HT1080 (cell line): ENCODE data around the gene ST14. TPM values are rescaled to one million over a fixed set of nuclear protein-coding genes. Genes with fewer than 3 reads are reported as not detected.
"Not testable (repeated sequence)": the region's sequence is repeated elsewhere in the genome, so short reads cannot be mapped to it uniquely, and the experiment has no call there.

Experiments
- DNase-seq: peaks from one replicate; pipeline ENCODE4 v3.0.0-alpha.2; 2015; ENCODE audit warnings: low read depth
- total RNA-seq: library from RNA; depleted of rRNA; stranded (reverse); fragments of >200 nt; shearing (Covaris generic); gene quantifications from 2 replicates; pipeline ENCODE4 v1.2.3, GENCODE V29; 2014

The ST14 gene
- total RNA-seq, 1 experiment from 2014 or later = 0.31 TPM

- DNase-seq = peak; percentile 48
These were observed 4.0 kb downstream of the ST14 start for GRCh38 chr11:130163346-130164220.

GRCh38 chr11:130164221-130164570, 4.6 kb downstream of the ST14 start:
- no peak for DNase-seq

GRCh38 chr11:130165601-130166456, 6.2 kb downstream of the ST14 start:
- DNase-seq = no peak

- peak; percentile 96 for DNase-seq
These were observed 6.8 kb downstream of the ST14 start for GRCh38 chr11:130166457-130166784.

- DNase-seq = no peak
These were observed 7.6 kb downstream of the ST14 start for GRCh38 chr11:130167146-130167545.

- peak; percentile 77 for DNase-seq
These were observed 8.5 kb downstream of the ST14 start for GRCh38 chr11:130168105-130168504.

- no peak for DNase-seq
These were observed 10.8 kb downstream of the ST14 start for GRCh38 chr11:130170345-130170744.

- no peak for DNase-seq
These were observed 12.0 kb downstream of the ST14 start for GRCh38 chr11:130171534-130171933.

GRCh38 chr11:130172001-130172400, 12.4 kb downstream of the ST14 start:
- not testable (repeated sequence) for DNase-seq

- no peak for DNase-seq
These were observed 15.1 kb downstream of the ST14 start for GRCh38 chr11:130174642-130175041.

- DNase-seq = no peak
These were observed 16.3 kb downstream of the ST14 start for GRCh38 chr11:130175898-130176297.

GRCh38 chr11:130177782-130178181, 18.2 kb downstream of the ST14 start:
- DNase-seq = no peak

GRCh38 chr11:130178441-130179339, 19.1 kb downstream of the ST14 start:
- no peak for DNase-seq

- no peak for DNase-seq
These were observed 20.1 kb downstream of the ST14 start for GRCh38 chr11:130179396-130180306.

- DNase-seq = no peak
These were observed 20.9 kb downstream of the ST14 start for GRCh38 chr11:130180491-130180890.

GRCh38 chr11:130180896-130181294, 21.3 kb downstream of the ST14 start:
- no peak for DNase-seq

- peak; percentile 50 for DNase-seq
These were observed 22.0 kb downstream of the ST14 start for GRCh38 chr11:130181295-130182272.

- DNase-seq = no peak
These were observed 24.5 kb downstream of the ST14 start for GRCh38 chr11:130183878-130184610.
